TTC549 (cell line): ENCODE data around the gene GNG2.

ENCODE experiments used
- FAIRE-seq: peaks from 2 replicates; lab custom pipeline; 2012; peaks lifted over from hg19 to GRCh38; lab: Jason Lieb, UNC

Gene GNG2

GRCh38 chr14:51996148-51996746 is 135.8 kb downstream of the GNG2 start:
- peak; percentile 90 for FAIRE-seq

DNA sequence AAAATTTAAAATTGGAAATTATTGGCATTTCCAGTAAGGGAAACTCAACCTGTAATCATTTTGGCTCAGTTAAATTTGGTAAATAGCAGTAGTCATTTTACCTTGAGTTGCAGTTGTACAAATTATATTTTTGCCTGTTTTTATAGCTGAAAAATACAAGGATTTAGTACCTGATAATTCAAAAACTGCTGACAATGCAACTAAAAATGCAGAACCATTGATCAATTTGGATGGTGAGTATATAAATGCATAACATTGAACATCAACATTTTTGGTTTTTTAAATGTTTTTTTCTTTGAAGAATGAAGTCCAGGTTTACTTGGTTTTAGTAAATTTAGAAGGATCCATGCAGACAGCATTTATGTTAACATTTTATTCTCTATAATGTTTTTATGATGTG is 137.9 kb downstream of the GNG2 start:
- no peak for FAIRE-seq

DNA sequence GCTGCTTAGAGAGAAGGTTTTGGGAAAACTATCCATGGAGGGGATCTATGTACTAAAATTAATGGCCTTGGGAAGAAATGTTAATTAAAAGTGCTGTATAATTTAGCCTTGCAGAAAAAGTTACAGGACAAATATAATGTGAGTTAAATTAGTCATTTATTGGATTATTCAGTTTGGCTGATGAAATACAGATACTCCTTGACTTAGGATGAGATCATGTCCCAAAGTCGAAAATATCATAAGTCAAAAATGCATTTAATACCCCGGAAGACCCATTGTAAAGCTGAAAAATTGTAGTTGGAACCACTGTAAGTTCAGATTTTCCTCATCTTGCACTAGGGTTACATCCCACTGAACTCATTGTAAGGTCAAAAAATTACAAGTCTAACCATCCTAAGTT is 138.7 kb downstream of the GNG2 start:
- FAIRE-seq, result no peak

DNA sequence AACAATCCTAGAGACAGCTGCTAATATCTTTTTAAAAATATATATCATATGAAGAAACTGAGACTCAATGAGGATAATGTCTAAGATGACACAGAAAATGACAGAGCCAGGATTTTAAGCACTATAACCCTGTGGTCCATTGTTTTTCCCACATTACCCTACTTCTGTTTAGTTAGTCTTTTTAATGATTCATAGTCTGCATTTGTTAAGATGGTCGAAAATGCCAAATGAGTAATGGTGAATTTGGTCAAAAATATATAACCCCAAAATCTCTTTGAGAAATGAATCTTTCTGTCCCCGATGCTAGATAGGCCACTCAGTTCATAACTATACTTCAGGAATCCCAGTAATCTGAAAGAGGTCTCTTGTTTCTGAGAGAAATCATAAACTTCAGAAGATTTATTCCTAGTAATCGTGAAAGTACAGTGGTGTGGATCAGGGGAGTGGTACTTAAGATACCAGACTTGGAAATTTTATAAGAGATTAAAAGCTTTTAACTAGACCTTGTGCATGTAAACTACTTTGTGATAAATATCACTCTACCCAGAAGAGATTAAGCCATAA is 139.7 kb downstream of the GNG2 start:
- FAIRE-seq, result no peak

DNA sequence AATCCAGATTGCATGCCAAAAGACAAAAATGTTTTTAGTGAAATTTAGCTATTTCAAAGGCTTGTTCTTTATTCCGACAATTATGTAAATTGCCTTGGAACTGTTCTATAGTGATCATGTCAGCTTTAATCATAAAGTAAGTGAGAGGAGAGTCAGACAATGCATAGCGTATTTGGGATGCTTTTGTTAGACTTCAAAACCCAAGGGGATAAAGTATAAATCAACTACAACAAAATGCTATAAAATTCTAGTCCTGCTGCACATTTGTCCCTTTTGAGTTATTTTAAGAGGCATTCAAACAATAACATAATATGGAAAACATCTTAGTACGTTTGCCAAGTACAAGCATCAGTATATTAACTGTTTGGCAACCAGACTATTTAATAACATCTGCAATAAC is 140.3 kb downstream of the GNG2 start:
- FAIRE-seq, result no peak

- no peak for FAIRE-seq
Measured at GRCh38 chr14:52002542-52002941, 142.1 kb downstream of the GNG2 start.

DNA sequence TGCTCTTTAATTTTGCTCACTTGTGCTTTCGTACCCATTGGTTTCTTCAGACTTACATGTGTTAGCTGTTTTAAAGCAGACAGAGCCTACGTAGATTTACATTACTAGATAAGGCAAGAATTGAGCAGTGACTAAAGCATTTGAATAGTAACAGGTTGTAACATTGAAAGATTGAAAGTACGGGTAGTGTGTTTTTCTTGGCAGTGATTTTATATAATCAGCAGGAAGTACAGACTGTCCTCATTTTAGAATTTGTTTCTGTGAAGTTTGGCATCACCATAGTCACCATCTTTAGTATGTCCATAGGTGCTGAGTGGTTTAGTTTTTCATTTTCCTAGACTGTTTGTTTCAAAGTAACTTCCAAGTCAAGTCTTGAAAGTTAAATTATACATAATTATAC is 142.9 kb downstream of the GNG2 start:
- FAIRE-seq, result no peak

GRCh38 chr14:52005625-52006024 is 145.2 kb downstream of the GNG2 start:
- no peak for FAIRE-seq

- FAIRE-seq, result no peak
Measured at GRCh38 chr14:52006361-52006760, 145.9 kb downstream of the GNG2 start.

DNA sequence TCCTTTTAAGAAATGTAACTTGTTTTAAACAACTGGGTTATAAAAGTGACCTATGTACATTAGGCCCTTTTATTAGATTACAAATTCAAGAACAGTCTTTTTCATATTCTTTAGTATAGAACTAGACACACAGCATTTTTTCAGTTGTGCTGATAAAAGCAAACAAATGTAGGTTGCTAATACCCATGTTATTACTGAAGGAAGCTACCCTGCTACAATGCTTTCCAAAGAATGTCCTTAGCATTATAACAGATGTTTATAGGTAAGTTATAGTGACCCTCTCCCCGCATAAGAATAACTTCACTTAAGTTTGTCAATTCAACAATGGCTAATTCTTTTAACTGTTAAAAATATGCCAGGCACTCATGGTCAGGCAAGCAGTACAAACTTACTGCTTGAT is 146.8 kb downstream of the GNG2 start:
- no peak for FAIRE-seq

GRCh38 chr14:52007637-52008036 is 147.2 kb downstream of the GNG2 start:
- no peak for FAIRE-seq

DNA sequence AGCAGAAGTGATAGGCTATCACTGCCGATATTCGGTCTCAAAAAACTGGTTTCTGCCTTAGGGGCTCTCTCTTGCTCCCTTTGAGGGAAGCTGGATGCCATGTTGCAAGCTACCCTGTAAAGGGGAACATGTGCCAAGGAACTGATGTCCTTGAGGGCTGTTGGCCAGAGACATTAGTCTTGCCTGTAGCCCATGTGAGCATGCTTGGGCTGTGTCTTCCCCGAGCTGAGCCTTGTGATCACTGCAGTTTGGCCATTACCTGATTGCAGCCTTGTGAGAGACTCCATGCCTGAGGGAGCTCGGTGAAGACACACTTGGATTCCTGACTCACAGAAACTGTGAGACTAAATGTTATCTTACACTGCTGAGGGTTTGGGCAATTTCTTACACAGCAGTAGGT is 147.7 kb downstream of the GNG2 start:
- FAIRE-seq, result no peak

- no peak for FAIRE-seq
Measured at GRCh38 chr14:52010173-52010693, 149.8 kb downstream of the GNG2 start.

GRCh38 chr14:52011523-52011922 is 151.1 kb downstream of the GNG2 start:
- FAIRE-seq, result no peak

- no peak for FAIRE-seq
Measured at GRCh38 chr14:52012635-52013034, 152.2 kb downstream of the GNG2 start.

DNA sequence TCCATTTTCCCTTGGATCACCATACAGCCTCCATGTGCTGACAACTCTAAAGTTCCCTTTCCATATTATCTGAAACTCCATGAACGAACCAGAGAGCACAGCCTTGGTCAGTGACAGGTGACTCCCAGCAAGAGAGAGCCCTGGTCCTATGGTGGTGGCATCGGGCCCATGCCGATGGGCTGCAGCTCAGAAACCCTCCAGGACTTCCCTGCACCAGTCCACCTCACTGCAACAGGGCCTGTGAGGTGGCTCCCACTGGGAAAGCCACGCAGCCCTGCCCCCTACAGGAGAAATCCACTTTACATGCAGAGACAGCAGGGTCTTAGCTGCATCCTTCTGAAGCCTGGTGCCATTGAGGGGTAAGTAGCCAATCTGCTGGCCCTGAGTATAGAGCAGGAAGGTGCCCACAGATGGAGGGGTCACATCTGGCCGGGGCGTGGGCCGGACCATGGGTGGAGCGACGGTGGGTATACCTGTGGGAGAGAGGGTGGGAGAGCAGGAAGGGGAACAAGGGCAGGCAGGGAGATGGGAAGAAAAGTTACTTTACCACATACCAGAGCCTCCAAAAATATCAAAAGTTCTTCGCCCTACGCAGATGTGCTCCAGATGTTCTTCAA is 153.7 kb downstream of the GNG2 start:
- FAIRE-seq, result no peak

GRCh38 chr14:52014601-52015267 is 154.3 kb downstream of the GNG2 start:
- no peak for FAIRE-seq

DNA sequence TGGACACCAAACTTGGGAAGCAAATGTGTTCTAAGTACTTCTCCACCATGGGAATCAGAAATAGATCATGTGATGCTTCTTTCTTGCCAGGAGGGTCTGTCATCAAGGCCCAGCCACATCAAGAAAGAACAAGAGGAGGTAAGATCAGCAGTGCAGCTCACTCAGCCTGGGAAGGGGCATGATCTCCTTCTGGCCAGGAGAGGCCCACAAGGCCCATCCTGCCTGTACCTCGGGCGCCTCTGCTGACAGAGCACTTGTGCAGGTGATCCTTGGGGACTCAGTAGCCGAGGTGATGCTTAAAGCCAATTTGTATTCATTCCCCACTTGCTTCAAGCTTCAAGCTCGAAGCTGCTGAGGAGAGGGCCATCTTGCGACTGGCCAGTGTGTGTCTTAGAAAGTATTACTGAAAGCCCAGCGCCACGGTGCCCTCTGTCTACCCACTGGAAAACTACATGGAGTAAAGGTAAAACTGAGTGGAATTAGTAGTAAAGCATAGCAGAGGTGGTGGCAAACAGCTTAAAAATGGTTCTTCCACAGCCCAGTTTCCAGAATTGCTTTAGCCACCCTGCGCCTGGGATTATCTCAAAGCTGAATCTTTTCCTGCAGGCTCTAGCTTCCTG is 155.1 kb downstream of the GNG2 start:
- no peak for FAIRE-seq

- FAIRE-seq, result no peak
Measured at GRCh38 chr14:52018252-52018651, 157.8 kb downstream of the GNG2 start.

GRCh38 chr14:52018970-52019369 is 158.6 kb downstream of the GNG2 start:
- FAIRE-seq, result no peak
